Myocyte (in vitro differentiated cells): ENCODE measurements around the gene CDYL2. TPM values are rescaled to one million over a fixed set of nuclear protein-coding genes. Genes with fewer than 3 reads are reported as not detected.

Source experiments
- DNase-seq: peaks from one replicate; pipeline ENCODE4 v3.0.0-alpha.2; 2012; ENCODE audit warnings: low read depth
- total RNA-seq: library from RNA; depleted of rRNA; stranded (reverse); fragments of >200 nt; gene quantifications from 2 replicates; pipeline ENCODE4 v1.2.3, GENCODE V29; 2014

Gene CDYL2
- total RNA-seq, 1 donor from 2014 or later = 0.37 TPM

DNA sequence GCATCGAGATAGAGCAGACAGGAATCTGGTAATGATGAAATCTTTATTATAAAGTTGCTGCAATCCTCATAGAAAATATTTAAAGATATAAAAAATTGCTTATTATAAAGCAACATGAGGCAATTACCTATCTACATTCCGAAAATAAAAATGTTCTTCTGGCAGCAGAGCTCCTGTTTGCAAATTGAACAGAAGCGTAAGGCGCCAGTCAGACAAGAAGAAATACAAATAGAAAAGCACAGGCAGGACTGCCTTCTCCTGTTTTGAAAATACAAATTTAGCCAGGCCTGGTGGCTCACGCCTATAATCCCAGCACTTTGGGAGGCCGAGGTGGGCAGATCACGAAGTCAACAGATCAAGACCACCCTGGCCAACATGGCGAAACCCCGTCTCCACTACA lies 95.6 kb downstream of the CDYL2 start:
- DNase-seq = no peak

DNA sequence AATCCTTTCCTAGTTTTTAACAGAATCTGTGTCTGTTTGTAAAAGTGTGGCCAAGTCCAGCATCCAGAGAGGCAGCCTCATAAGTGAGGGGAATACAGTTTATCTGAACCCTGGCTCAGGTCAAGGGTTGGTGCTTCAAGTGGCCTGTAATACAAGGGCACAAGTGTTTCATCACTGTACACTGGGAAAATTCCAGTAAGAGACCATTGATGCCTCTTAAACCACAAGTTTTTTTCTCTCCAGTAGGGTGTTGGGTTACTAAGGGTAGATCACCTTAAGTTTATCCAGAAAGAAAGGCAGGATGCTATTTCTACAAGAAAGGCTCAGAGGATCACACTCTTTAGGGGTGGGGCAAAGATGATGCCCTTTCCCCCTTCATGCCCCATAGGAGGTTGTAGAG lies 96.7 kb downstream of the CDYL2 start:
- DNase-seq = no peak

DNA sequence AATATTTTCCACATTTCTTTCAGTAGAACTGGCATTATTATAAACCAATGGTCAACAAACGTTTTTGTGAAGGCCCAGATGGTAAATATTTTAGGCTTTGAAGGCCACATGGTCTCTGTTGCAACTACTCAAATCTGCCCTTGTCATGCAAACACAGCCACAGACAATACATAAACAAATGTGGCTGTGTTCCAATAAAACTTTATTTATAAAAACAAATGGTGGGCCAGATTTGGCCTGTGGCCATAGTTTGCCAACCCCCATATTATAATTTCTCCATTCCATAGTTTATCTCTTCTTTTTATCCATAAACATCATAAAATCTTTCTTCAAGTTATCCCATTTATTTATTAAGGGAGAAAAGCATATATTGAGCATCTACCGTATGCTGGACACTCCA lies 98.8 kb downstream of the CDYL2 start:
- no peak for DNase-seq

DNA sequence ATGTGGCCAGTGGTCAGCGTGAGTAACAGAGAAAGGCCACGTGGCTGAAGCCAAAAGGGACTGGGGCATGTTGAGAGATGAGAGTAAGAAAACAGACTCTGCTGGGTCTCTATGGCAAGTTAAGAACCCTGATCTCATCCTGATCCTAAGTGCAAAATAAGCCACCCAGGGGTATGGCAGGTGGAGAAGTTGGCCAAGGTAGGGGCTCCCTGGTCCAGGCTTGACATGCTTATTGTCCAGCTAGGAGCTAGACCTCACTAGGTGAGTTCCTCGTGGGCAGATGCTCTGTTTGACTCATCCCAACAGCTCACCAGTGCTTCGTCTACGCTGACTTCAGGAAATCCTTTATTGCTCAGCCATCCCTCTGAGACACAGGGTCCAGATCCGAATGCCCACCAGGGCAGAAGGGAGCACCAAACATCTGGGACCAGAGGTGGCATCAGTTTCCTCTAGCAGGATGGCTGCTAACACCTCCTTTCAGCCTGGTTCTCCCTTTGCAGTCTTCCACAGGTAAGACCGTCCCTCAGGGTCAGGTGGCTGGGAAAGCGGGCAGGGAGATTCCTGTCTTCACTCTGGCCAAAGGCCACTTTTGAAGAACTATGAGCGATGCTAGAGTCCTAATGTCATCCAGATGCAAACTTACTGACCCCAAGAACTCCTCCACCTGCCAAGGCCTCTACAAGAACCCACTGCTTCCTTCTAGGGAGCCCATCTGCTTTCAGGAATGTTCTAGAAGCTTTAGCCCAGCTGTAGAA lies 99.5 kb downstream of the CDYL2 start:
- no peak for DNase-seq

DNA sequence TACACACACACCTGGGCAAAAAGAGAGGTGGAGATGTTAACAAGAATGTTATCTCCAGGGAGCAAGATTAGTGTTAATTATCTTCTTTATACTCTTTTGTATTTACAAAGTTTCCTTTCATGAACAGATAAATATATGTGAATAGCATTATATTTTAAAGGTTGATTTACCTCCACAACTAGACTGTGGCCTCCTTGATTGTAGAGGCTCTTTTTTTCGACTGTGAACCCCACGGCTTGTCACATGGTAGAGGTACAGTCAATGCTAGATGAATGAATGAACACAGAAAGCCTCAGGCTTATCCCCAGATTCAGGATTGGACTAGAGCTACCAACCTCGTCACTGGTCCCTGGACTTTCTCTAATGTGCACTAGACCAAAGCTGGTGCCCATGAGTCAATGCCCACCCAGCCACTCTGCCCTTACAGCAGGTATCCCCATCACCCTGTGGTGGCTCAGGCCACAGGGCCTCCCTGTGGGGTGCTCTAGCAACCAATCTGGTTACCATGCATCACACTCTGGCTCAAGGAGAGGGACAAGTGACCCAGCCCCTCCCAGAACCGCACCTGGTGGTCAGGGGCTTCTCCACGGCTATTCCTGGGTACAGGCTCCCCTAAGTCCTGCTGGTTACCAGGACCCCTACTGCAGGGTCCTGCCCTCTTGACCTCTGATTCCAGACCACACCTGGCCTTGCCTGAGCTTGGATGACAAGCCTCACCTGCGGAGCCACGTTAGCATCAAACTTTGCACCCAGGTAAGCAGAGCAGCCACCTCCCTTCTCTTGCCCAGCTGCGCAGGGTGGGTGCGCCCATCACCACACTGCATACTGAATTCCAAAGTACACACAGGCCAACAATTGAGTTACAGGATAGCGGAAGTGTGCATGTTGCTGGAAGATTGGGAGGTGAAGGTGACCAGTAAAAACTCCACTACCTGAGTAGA lies 101.0 kb downstream of the CDYL2 start:
- DNase-seq = no peak

DNA sequence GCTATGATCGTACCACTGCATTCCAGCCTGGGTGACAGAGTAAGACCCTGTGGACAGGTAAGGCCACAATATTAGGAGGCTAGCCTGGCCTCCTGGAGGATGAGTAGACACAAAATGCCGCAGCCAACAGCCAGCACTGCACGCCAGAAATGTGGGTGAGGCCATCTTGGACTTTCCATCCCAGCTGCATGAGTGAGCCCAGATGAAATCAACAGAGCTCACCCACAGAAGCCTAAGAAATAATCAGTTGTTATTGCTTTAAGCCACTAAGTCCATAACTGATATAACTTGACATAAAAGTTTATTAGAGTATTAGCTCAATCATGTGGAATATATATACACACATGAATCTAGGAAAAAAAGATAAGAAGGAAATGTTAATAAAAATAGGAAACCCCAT lies 101.7 kb downstream of the CDYL2 start:
- no peak for DNase-seq

DNA sequence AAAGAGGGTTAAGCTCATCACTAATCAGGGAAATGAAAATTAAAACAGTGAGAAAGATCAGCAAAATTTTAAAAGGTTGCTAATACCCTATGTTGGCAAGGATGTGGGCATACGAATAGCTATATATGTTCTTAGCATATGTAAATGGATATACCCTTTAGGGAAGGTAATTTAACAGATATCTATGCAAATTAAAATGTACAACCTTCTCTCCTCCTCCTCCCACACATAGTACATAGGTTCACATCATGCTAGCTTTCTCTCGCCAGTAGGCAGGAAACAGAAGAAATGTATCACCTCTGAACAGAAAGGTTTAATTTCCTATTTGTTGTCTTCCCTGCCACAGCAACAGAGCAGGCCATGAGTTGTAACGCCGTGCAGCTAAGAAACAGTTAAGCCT lies 103.8 kb downstream of the CDYL2 start:
- DNase-seq = no peak

DNA sequence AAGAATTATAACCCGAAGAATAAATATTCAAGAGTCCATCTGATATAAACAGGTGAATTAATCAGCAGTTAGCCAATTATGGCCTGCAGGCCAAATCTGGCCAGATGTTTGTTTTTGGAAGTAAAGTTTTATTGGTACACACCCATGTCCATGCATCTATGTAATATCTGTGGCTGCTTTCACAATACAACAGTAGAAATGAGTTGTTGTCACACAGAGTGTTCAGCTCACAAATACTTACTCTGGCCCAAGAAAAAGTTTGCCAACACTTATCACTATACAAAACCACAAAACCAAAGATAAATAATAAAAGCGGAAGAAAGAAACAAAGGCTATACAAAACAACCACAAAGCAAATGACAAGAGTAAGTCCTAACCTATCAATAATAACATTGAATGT lies 109.4 kb downstream of the CDYL2 start:
- DNase-seq = no peak

DNA sequence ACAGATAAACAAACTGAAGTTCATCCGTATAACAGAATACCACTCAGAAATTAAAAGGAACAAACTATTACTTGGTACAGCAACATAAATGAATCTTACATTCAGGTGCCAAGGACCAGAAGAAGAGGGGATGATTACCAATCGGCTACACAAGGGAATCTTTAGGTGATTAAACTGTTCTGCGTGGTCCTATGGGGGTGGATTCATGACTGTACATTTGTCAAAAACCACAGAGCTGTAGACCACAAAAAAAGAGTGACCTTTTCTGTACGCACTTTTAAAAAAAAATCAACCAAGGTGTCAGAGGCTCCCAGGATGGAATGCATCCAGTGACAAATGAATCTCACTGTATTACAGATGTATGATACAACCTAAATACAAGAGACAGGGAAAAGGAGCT lies 110.8 kb downstream of the CDYL2 start:
- DNase-seq = no peak

DNA sequence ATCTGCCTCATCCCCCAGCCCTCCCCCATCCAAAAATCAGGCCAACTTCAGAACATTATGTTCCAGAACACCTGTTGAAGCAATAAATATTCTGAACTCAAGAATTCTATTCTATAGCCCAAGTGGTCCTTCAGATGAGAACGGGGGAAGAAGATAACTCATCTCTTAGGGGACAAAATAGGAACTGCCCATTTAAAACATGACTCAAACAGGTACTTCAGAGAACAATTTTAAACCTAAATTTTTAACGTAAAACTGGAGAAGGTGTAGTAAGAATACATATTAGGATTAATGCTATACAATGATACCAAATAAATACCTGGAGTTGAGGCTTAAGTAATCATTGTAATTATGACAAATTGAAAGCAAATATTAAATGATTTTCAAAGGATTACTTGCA lies 112.1 kb downstream of the CDYL2 start:
- DNase-seq = no peak

DNA sequence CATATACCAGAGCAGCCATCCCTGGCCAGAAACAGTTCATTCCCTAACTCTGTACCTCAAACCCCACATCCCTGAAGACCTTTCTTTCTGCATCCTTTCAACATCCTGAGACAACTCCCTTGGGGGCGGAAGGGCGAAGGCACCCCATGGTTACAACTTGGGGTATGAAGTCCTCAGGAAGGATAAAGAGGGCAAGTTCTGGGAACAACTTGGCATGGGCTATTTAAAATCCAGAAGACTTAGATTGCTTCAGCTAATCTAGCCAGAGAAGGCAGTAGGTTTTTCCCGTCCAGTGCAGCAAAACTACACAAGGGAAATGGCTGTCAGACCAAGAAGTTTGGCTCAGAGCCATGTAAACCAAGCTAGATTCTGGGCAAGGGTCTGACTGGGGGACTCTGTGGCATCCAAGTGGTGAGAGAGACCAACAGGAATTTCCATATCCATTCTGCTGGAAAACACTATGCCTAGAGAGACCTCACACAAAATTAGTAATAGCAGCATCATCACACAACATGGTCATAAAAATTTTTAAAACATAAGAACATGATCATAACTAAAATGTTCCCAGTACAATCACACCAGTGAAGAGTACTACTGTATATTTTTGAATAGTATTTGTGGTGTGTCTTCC lies 113.2 kb downstream of the CDYL2 start:
- no peak for DNase-seq

DNA sequence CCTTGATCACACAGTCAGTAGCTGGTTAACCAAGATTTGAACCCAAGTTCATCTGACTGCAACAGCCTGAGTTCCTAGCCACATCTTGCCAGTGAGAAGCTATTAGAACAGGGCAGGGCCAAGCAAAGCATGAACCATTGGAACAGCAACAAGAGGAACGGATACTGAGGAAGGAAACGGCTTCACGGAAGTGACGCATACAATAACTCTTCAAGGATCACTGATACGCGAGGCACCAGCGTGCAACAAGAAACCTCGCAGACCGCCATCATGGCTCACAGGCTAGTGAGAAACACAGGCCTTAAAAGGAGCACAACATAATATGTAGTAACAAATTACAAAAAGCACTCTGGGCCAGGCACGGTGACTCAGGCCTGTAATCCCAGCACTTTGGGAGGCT lies 114.9 kb downstream of the CDYL2 start:
- no peak for DNase-seq

DNA sequence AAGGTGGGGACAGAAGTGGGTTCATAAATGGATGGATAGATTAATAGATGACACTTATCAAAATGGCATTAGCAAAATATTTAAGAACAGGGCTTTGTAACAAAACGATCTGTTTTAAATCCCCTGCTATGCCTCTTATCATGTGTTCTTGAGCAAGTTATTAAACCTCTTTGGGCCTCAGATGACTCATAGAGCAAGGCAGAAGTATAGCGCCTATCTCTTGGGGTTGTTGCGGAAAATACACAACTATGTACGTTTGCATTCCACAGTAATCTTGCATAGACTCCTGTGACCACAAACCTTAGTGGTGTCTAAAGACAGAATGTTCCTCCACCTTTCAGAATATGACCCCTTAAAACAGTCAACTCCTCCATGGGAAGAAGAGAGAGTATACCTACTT lies 116.8 kb downstream of the CDYL2 start:
- no peak for DNase-seq

DNA sequence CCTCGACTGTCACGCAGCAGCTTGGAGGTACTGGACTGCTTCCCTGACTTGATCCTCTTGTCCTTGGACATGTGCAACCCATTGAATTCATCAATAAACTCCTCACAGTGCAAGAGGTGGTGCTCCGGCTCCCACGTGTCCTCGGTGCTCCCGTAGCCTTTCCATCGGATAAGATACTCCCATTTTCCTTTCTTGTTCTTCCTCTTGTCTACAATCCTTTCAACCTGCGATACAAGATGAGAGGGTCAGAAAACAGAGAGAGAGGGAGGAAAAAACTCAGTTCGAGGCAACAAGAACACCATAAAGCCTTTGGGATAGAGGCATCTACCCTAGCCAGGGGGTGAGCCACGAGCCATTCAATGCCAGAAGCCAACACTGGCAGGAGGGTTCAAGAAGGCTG lies 119.5 kb downstream of the CDYL2 start:
- no peak for DNase-seq

DNA sequence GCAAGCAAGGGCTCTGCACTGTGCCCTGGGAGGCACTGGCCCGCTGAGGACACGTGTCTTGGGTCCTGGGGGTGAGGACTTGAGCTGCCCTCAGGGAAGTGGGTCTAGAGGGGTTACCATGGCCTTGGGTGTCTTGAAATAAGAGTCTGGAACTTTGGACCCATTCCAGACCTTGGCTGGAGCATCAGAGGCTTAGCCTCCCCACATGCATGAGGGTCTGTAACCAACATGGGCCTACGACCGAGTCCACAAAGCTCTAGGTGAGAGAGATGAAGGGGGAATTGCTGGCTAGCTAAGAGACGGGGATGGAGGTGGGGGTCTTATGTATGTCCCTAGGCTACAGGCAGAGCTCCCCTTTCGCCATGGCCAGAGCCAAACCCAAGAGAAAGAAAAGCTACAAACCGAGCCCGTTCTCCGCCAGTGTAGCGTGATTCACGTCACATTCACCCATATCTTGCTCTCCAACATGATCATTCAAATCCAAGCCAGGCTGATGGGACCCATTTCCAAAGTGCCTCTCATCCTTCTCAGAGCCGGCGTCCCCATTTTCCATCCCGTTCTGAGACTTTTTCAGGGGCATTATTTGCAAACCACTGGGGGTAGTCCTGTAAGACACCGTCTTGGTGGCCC lies 120.1 kb downstream of the CDYL2 start:
- DNase-seq = no peak

DNA sequence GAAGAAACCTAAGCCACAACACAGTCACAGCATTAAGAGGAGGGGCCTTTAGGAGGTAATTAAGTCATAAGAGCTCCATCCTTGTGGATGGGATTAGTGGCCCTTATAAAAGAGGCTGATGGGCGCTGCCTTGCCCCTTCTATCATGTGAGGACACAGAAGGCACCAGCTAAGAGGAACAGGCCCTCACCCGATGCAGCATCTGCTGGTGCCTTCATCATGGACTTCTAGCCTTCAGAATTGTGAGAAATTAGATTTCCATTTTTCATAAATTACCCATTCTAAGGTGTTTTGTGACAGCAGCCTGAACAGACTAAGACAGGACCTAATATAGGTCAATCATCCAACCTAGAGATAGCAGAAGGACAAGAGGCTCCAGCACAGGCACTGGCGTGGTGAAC lies 120.8 kb downstream of the CDYL2 start:
- DNase-seq = no peak

DNA sequence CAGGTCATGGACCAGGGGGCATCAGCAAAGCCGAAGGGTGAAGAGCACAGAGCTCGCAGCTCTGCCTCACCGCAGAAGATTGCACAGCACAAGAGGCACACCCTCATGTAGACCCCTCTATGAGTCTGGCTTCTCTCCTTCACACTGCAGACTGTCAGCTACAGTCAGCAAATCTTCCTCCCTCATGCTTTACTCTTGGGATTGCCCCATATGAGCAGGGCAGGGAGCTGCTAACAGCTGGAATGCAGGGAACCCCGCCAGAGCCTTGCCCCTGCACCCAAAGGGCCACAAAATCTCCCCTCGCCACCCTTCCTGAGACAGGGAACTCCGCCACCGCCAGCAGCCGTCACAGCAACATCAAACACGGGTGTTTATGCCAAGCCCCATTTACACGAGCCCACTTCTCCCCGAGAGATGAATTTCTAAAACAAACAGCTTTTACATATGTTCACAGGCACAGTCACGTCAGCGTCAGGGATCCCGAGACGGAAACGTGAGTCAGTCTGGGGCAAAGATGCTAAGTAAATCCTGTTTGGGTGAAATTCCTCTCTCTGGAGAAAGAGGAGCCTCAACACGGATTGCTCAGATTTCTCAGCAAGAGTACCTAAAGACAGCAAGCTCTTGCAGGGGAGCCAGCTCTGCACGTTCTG lies 121.9 kb downstream of the CDYL2 start:
- DNase-seq = no peak

DNA sequence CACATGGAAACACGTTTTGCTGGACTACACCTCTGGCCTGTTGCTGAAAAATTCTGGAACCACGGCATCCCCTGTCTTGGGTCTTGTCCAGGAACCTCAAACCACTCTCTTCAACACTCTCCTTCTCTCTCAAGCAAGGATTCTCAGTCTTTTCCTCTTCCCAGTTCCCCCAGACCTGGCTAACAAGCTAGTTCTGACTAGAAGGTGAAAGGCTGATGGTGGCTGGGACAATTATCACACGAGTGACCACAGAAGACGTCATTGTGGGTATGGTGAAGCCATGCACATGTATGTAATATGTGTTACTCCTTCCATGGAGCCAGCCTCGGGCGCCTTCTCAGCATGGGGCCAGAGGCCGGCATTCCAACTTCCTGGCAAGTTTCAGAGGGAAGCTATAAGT lies 123.0 kb downstream of the CDYL2 start:
- DNase-seq = no peak

DNA sequence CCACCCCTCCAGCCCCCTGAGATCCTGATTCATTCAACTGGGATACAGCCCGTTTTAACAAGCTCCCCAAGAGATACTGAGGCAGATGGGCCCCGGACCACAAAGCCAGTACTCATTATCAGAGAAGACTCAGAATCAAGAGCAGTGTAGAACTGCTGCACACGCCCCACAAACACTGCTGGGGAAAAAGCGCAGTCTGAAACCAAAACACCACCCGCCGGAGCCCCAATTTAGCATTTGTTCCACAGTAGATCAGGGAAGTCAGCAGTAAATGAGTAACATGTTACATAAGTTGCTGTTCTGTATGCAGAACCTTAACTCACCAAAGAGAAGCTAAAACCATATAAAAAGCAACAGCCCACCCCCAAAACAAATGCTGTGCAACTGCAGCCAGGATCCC lies 123.6 kb downstream of the CDYL2 start:
- DNase-seq = no peak

DNA sequence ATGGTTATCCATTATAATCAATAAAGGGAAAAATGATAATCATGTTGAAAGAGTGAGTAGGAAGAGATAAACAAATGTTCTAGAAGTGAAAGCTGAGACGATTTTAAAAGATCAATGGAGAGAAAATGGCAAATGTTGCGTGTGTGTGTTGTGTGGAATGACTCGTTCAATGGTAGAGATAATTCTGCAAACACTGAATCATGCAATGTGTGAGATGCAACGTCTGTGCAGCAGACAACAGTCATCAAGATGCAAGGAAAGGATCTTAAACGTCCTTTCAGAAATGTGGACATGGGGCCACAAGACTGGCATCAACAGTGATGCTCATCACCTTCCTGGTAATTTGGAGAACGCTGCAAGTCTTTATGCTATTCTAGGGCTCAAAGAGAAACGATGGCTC lies 124.4 kb downstream of the CDYL2 start:
- DNase-seq = no peak

DNA sequence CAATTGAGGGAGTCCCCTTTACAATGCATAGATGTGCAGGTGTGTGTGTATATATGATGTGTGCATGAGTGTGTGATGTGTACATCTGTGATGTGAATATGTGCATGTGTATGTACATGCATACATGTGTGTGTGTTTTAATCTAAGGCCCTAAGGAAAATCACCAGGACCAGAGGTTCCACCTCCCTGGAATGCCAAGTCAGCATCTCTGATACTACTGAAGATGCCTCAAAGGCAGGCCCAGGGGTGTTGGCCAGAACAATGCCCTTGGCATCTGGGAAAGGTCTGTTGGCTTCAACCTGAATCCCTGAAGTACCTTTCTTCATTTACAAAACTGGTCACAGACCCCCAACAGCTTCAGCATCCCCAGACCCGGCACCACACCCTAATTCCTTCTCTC lies 129.5 kb downstream of the CDYL2 start:
- DNase-seq = no peak
